Measurements from ENCODE around the gene RASSF10. TPM values are rescaled to one million over a fixed set of nuclear protein-coding genes. Genes with fewer than 3 reads are reported as not detected.

Gene RASSF10
- total RNA-seq, 1 experiment from 2014 or later: 2.4 TPM

DNA sequence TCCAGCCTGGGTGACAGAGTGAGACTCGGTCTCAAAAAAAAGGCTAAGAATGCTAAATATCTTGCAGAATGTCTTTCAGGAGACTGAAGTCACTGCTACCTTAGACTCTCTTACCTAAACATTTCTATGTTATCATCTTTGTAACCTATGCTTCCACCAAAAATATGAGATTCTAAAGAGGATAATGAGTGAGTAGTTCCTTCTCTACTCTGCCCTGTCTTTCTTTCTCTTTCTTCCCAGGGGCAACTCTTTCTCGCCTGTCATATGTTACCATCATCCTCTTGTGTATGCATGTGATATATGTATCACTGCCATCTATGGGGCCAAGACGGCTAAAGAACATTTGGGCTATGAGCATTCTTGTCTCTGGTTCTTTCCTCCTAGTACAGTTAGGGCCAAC, 9.0 kb upstream of the RASSF10 start:
- H3K14ac ChIP-seq (ENCODE audit: insufficient read depth, low read length): no peak overlapping the region

More for the DNA sequence above, 9.0 kb upstream of the RASSF10 start:
- no peak overlapping the region for H3K56ac ChIP-seq (ENCODE audit: insufficient read length, low read depth, low read length)
- no peak overlapping the region for H3K27ac ChIP-seq (ENCODE audit: insufficient read length, low read depth, low read length)
- H2BK20ac ChIP-seq (ENCODE audit: low read depth, low read length, poor library complexity, severe bottlenecking): no peak overlapping the region
- no peak overlapping the region for H3T11ph ChIP-seq (ENCODE audit: low read length)
- H3K23me2 ChIP-seq (ENCODE audit: insufficient read length, low read depth, low read length, poor library complexity, severe bottlenecking): no peaks in the 10 kb centered on the region
- peaks cover 16 to 18% of the 10 kb centered on the region in 2 experiments for H3K4me1 Mint-ChIP-seq
- H3K27ac Mint-ChIP-seq: no peak overlapping the region
- H4K8ac ChIP-seq (replicated peaks; ENCODE audit: insufficient read length, low read depth, low read length): no peak overlapping the region
- H3K4me3 Mint-ChIP-seq: no peak overlapping the region
- no peak overlapping the region for H2AK5ac ChIP-seq (ENCODE audit: insufficient read length, low read length)
- H3K9ac ChIP-seq (ENCODE audit: extremely low read depth, insufficient read length, low read length): no peak overlapping the region
- no peak for DNase-seq
- no peaks in the 10 kb centered on the region for H3K9me3 ChIP-seq (ENCODE audit: control insufficient read depth, low read depth, low read length)
- no peak overlapping the region for H2BK12ac ChIP-seq (ENCODE audit: insufficient read length, low read depth, low read length)
- H3K27me3 ChIP-seq (ENCODE audit: insufficient read depth, low read length): no peaks in the 10 kb centered on the region
- H4K20me1 ChIP-seq (ENCODE audit: control insufficient read depth, insufficient read depth, insufficient read length): no peaks in the 10 kb centered on the region
- peaks cover 4 to 10% of the 10 kb centered on the region in 2 experiments; a peak in 4 of 5 replicates for H3K9me3 Mint-ChIP-seq
- TF ChIP-seq, protein P1, sequence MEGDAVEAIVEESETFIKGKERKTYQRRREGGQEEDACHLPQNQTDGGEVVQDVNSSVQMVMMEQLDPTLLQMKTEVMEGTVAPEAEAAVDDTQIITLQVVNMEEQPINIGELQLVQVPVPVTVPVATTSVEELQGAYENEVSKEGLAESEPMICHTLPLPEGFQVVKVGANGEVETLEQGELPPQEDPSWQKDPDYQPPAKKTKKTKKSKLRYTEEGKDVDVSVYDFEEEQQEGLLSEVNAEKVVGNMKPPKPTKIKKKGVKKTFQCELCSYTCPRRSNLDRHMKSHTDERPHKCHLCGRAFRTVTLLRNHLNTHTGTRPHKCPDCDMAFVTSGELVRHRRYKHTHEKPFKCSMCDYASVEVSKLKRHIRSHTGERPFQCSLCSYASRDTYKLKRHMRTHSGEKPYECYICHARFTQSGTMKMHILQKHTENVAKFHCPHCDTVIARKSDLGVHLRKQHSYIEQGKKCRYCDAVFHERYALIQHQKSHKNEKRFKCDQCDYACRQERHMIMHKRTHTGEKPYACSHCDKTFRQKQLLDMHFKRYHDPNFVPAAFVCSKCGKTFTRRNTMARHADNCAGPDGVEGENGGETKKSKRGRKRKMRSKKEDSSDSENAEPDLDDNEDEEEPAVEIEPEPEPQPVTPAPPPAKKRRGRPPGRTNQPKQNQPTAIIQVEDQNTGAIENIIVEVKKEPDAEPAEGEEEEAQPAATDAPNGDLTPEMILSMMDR (conservative IDR thresholded peaks at IDR 0.05): no peak
- no peaks in the 10 kb centered on the region for H3K79me2 ChIP-seq (ENCODE audit: insufficient read depth, low read length)
- H4K5ac ChIP-seq (ENCODE audit: insufficient read length, low read depth, low read length): no peak overlapping the region
- H3K79me1 ChIP-seq (ENCODE audit: insufficient read depth, low read depth, low read length, poor library complexity, severe bottlenecking): no peaks in the 10 kb centered on the region
- no CpG with 5 or more reads among the region's 3 CpGs for WGBS (ENCODE audit: extremely low coverage, insufficient read length, low lambda C conversion rate)
- H2BK15ac ChIP-seq (ENCODE audit: low read depth, low read length): no peak overlapping the region
- H3K18ac ChIP-seq (ENCODE audit: insufficient read length, low read depth, low read length): no peak overlapping the region
- no peak overlapping the region for H4K91ac ChIP-seq (ENCODE audit: insufficient read length, low read depth, low read length)
- no peak overlapping the region for H3K4me2 ChIP-seq (ENCODE audit: insufficient read depth, insufficient read length, low read length)
- no peaks in the 10 kb centered on the region for H3K4me1 ChIP-seq (ENCODE audit: insufficient read depth, low read length)
- H2AFZ ChIP-seq (ENCODE audit: low read length): no peak overlapping the region
- H3K23ac ChIP-seq (ENCODE audit: insufficient read length, low read depth, low read length): no peak overlapping the region
- H3K4ac ChIP-seq (ENCODE audit: low read depth, low read length): no peak overlapping the region
- peaks cover 5% of the 10 kb centered on the region for H3K27me3 Mint-ChIP-seq (ENCODE audit: low read depth)
- H2BK5ac ChIP-seq (ENCODE audit: insufficient read length, low read length): no peak overlapping the region
- H2BK120ac ChIP-seq (ENCODE audit: low read depth, low read length, poor library complexity, severe bottlenecking): no peak overlapping the region
- H3K36me3 Mint-ChIP-seq (ENCODE audit: insufficient read depth in 1 of 3, low read depth in 3 of 3): 0 out of 7 replicates have a peak, but pooled peaks cover 0 to 6% (median 0%) of the 10 kb centered on the region in 3 experiments

Data from H9 (cell line).